H1 (cell line): ENCODE data around the gene CEACAM16. TPM values are rescaled to one million over a fixed set of nuclear protein-coding genes. Genes with fewer than 3 reads are reported as not detected.

Experiments used
- HDAC2 ChIP-seq, 2 experiments: fragments of 300-600 bp in 1 of 2; sonication (generic) in 1 of 2; IDR thresholded peaks; 2 replicates each; pipeline ENCODE4 v1.6.1; 2011 to 2012; ENCODE audit warnings: low read depth in 2 of 2, low read length in 2 of 2, mild to moderate bottlenecking in 2 of 2, moderate library complexity in 2 of 2, borderline replicate concordance in 1 of 2, inconsistent platforms in 1 of 2
- RFX5 ChIP-seq: IDR thresholded peaks from 2 replicates; pipeline ENCODE4 v1.6.1; 2011; ENCODE audit warnings: low read depth, low read length, improper control_type of control experiment, borderline replicate concordance
- polyA plus RNA-seq, 7 experiments: library from polyadenylated mRNA; depleted of rRNA in 3 of 7; stranded (reverse) in 5 of 7; unstranded in 2 of 7; fragments of >200 nt in 5 of 7; fragments of 200-250 nt in 2 of 7; gene quantifications; 1 replicate in 5 of 7; 2 replicates in 1 of 7; 4 replicates in 1 of 7; pipeline versions ENCODE4 v1.2.1 to v1.2.3, GENCODE V29; 2011 to 2013; ENCODE audit warnings: missing spikeins in 2 of 7, mixed read lengths in 2 of 7
- total RNA-seq: library from RNA; stranded (reverse); fragmentation: NEBNext Ultra II Directional; extraction: Animal tissue kit (Norgen Biotek cat#: 25700); gene quantifications from 2 replicates; pipeline ENCODE4 v1.2.1, GENCODE V29; 2021
- TF ChIP-seq, protein P1 (sequence below): fragments of 300-600 bp; sonication (generic); IDR thresholded peaks from 2 replicates; pipeline ENCODE4 v1.7.1; 2012; ENCODE audit warnings: low read length, moderate library complexity, mild to moderate bottlenecking, inconsistent platforms; ENCODE audit not compliant: insufficient replicate concordance

CEACAM16 gene
- total and polyA plus RNA-seq, 2 of the 8 experiments (the other 6 are each of a cell fraction or from before 2014, with no cell fraction given), result not detected

DNA sequence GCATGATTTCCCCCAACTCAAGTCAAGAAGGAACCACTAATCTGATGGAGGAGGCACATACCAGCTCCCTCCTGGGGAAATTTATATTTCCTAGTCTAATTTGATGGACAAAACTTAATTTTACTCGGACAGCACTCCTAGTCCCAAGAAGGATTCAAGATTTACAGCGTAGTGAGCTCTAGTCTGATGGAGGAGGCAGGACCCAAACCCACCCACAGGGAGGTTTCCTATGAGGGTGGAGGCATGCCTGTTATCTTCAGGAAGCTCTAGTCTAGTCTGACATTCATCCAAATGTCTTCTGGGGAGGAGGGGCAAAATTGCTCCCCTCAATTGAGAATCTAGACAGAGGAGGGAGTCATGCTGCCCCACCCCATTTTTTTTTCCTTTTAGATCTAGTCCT is 39.2 kb downstream of the CEACAM16 start (continued):
- TF ChIP-seq RFX5 (no peak), HDAC2 (IDR thresholded peaks at IDR 0.05; ENCODE audit: borderline replicate concordance in 1 of 2, low read depth in 2 of 2, low read length in 2 of 2) (no peak)
- TF ChIP-seq, protein P1, sequence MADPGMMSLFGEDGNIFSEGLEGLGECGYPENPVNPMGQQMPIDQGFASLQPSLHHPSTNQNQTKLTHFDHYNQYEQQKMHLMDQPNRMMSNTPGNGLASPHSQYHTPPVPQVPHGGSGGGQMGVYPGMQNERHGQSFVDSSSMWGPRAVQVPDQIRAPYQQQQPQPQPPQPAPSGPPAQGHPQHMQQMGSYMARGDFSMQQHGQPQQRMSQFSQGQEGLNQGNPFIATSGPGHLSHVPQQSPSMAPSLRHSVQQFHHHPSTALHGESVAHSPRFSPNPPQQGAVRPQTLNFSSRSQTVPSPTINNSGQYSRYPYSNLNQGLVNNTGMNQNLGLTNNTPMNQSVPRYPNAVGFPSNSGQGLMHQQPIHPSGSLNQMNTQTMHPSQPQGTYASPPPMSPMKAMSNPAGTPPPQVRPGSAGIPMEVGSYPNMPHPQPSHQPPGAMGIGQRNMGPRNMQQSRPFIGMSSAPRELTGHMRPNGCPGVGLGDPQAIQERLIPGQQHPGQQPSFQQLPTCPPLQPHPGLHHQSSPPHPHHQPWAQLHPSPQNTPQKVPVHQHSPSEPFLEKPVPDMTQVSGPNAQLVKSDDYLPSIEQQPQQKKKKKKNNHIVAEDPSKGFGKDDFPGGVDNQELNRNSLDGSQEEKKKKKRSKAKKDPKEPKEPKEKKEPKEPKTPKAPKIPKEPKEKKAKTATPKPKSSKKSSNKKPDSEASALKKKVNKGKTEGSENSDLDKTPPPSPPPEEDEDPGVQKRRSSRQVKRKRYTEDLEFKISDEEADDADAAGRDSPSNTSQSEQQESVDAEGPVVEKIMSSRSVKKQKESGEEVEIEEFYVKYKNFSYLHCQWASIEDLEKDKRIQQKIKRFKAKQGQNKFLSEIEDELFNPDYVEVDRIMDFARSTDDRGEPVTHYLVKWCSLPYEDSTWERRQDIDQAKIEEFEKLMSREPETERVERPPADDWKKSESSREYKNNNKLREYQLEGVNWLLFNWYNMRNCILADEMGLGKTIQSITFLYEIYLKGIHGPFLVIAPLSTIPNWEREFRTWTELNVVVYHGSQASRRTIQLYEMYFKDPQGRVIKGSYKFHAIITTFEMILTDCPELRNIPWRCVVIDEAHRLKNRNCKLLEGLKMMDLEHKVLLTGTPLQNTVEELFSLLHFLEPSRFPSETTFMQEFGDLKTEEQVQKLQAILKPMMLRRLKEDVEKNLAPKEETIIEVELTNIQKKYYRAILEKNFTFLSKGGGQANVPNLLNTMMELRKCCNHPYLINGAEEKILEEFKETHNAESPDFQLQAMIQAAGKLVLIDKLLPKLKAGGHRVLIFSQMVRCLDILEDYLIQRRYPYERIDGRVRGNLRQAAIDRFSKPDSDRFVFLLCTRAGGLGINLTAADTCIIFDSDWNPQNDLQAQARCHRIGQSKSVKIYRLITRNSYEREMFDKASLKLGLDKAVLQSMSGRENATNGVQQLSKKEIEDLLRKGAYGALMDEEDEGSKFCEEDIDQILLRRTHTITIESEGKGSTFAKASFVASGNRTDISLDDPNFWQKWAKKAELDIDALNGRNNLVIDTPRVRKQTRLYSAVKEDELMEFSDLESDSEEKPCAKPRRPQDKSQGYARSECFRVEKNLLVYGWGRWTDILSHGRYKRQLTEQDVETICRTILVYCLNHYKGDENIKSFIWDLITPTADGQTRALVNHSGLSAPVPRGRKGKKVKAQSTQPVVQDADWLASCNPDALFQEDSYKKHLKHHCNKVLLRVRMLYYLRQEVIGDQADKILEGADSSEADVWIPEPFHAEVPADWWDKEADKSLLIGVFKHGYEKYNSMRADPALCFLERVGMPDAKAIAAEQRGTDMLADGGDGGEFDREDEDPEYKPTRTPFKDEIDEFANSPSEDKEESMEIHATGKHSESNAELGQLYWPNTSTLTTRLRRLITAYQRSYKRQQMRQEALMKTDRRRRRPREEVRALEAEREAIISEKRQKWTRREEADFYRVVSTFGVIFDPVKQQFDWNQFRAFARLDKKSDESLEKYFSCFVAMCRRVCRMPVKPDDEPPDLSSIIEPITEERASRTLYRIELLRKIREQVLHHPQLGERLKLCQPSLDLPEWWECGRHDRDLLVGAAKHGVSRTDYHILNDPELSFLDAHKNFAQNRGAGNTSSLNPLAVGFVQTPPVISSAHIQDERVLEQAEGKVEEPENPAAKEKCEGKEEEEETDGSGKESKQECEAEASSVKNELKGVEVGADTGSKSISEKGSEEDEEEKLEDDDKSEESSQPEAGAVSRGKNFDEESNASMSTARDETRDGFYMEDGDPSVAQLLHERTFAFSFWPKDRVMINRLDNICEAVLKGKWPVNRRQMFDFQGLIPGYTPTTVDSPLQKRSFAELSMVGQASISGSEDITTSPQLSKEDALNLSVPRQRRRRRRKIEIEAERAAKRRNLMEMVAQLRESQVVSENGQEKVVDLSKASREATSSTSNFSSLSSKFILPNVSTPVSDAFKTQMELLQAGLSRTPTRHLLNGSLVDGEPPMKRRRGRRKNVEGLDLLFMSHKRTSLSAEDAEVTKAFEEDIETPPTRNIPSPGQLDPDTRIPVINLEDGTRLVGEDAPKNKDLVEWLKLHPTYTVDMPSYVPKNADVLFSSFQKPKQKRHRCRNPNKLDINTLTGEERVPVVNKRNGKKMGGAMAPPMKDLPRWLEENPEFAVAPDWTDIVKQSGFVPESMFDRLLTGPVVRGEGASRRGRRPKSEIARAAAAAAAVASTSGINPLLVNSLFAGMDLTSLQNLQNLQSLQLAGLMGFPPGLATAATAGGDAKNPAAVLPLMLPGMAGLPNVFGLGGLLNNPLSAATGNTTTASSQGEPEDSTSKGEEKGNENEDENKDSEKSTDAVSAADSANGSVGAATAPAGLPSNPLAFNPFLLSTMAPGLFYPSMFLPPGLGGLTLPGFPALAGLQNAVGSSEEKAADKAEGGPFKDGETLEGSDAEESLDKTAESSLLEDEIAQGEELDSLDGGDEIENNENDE, result no peak
- TF ChIP-seq, all 59 proteins: peak for 0
